22Rv1 (cell line): Measurements from ENCODE around the gene GPATCH8.

Experiments
- ZFX ChIP-seq: fragments of 450-650 bp; IDR thresholded peaks from 2 replicates; pipeline ENCODE4 v1.6.1; 2017; ENCODE audit warnings: antibody characterized with exemption, borderline replicate concordance
- TF ChIP-seq, protein P1 (sequence below): fragments of 450-650 bp; IDR thresholded peaks from 2 replicates; pipeline ENCODE4 v1.5.1; 2017; ENCODE audit warnings: mild to moderate bottlenecking

DNA sequence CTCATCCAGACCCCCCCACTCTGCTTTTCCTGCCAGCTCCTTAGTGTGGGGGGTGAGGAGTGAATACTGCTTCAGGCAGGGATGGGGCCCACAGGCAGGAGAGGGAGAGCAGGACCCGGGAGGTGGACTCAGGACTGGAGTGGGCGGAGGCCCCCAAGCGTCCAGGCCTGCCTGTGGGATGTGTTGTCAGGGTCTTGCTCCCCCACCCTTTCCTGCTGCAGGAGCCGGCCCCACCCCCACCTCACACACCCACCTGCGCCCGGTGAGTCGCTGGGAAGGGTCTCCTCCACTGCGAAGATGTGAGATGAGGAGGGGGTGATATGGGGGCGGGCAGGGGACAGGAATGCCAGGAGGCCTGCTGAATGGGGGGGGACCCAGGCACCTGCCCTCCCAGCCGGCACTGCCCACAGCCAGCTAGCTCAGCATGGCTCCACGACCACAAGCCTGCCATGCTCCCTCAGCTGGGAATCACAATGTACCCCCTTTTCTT is 140.7 kb downstream of the GPATCH8 start:
- TF ChIP-seq, protein P1, sequence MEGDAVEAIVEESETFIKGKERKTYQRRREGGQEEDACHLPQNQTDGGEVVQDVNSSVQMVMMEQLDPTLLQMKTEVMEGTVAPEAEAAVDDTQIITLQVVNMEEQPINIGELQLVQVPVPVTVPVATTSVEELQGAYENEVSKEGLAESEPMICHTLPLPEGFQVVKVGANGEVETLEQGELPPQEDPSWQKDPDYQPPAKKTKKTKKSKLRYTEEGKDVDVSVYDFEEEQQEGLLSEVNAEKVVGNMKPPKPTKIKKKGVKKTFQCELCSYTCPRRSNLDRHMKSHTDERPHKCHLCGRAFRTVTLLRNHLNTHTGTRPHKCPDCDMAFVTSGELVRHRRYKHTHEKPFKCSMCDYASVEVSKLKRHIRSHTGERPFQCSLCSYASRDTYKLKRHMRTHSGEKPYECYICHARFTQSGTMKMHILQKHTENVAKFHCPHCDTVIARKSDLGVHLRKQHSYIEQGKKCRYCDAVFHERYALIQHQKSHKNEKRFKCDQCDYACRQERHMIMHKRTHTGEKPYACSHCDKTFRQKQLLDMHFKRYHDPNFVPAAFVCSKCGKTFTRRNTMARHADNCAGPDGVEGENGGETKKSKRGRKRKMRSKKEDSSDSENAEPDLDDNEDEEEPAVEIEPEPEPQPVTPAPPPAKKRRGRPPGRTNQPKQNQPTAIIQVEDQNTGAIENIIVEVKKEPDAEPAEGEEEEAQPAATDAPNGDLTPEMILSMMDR: no peak
- no peak for TF ChIP-seq ZFX
